Measurements from ENCODE around the gene ATP5ME. TPM values are rescaled to one million over a fixed set of nuclear protein-coding genes. Genes with fewer than 3 reads are reported as not detected.
A peak's percentile ranks its signal among the peaks of the same experiment; 100 is the strongest.

The ATP5ME gene
- total RNA-seq, 1 donor from 2014 or later: 35.2 TPM

GRCh38 chr4:684623-685327 is 10.7 kb upstream of the ATP5ME start:
- DNase-seq (ENCODE audit: low spot score): no peak

DNA sequence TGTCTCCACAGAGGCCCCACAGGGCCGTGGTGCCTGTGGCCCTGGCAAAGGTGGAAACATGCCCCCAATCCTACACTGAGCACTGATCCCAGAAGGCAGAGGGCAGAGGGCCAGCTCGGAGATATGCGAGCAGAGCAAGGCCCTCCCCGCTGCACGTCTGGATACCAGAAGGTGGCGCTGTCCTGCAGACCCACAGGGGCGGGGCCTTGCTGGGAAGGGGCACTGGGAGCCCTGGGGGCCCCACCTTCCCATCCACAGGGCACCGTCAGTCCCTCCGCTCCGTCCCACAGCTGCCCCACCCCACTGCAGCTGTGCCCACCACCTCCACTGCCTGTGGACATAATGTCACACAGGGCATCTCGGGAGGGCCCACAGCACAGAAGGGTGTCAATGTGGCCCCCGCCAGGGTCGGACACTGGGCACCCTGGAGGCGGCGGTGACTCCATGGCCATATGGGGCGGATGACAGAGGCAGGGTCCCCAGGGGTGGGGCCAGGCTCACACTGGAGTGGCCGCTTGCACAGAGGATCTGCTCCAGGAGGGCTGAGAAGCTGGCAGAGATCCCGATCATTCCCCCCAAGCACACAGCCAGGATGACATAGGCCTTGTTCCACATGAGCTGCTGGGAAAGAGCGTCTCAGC is 10.0 kb upstream of the ATP5ME start:
- peak; percentile 68 for DNase-seq (ENCODE audit: low spot score)

GRCh38 chr4:683247-683897 is 9.3 kb upstream of the ATP5ME start:
- DNase-seq (ENCODE audit: low spot score): no peak

GRCh38 chr4:682490-683172 is 8.6 kb upstream of the ATP5ME start:
- DNase-seq (ENCODE audit: low spot score): no peak

GRCh38 chr4:681736-682451 is 7.8 kb upstream of the ATP5ME start:
- no peak for DNase-seq (ENCODE audit: low spot score)

GRCh38 chr4:680928-681645 is 7.0 kb upstream of the ATP5ME start:
- peak; percentile 63 for DNase-seq (ENCODE audit: low spot score)

DNA sequence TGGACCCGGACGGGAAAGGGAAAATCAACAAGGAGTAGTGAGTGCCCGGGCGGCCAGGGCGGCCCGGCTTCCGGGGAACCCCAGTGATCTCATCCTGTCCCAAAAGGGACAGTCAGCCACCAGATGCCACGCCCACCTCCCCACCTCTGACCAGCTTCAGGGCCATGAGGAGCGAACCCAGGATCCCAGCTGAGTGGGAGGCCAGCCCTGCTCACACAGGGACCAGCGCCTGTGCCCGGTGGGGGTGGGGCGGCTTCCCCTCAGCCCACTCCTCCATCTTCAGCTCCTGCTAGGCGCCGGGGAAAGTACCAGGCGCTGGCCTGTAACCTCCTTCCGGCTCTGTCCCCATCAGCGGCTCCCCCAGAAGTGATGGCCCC is 6.5 kb upstream of the ATP5ME start:
- DNase-seq (ENCODE audit: low spot score): no peak

DNA sequence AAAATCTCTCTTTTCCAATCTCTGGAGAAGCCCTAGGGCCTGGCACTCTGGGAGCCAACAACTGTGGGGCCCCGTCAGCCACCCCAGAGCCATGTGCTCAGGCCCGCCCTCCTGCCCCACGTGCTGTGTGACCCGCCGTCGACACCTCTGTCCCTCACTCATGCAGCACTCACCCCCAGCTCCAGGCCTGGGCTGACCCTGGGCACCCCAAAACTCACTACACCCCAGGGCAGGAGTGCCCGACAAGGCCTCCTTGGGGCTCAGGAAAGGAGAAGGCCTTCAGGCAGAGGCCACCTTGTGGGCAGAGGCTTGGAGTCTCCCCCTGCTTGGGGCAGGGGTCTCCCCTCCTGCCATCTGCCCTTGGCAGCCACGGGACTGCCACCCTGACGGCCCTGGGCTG is 6.0 kb upstream of the ATP5ME start:
- no peak for DNase-seq (ENCODE audit: low spot score)

GRCh38 chr4:679629-680028 is 5.6 kb upstream of the ATP5ME start:
- DNase-seq (ENCODE audit: low spot score): no peak

- no peak for DNase-seq (ENCODE audit: low spot score)
These were observed 5.0 kb upstream of the ATP5ME start for GRCh38 chr4:679104-679481.

DNA sequence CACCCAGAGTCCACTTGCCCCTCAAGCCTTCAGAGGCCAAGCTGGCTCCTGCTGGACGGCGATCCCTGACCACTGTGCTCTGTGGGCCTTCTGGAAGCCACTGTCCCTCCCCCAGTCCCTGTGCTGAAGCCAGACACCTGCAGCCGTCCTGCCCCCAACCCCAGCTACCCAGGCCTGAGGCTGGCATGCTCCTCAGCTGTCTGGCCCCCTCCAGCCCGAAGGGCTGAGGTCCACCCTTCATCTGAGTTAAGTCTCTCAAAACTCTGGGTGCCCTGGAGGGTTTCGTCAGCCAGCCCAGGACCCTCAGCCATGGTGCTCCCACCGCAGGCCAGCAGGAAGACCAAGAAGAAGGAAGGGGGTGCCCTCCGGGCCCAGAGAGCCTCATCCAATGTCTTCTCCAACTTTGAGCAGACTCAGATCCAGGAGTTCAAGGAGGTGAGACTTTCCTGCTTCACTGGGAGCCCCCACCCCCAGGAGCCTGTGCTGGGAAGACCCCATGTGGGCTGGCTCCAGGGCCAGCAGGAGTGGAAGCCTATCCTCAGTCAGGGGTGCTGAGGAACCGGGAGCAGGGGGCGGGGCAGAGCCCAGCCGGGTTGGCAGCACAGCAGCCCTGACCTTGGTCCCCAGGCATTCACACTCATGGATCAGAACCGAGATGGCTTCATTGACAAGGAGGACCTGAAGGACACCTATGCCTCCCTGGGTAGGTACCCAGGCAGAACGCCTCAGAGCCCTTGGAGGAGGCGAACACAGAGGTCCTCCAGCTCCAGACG is 4.4 kb upstream of the ATP5ME start:
- no peak for DNase-seq (ENCODE audit: low spot score)

- DNase-seq (ENCODE audit: low spot score): peak; percentile 35
These were observed 3.6 kb upstream of the ATP5ME start for GRCh38 chr4:677431-678293.

GRCh38 chr4:676871-677235 is 2.8 kb upstream of the ATP5ME start:
- no peak for DNase-seq (ENCODE audit: low spot score)

DNA sequence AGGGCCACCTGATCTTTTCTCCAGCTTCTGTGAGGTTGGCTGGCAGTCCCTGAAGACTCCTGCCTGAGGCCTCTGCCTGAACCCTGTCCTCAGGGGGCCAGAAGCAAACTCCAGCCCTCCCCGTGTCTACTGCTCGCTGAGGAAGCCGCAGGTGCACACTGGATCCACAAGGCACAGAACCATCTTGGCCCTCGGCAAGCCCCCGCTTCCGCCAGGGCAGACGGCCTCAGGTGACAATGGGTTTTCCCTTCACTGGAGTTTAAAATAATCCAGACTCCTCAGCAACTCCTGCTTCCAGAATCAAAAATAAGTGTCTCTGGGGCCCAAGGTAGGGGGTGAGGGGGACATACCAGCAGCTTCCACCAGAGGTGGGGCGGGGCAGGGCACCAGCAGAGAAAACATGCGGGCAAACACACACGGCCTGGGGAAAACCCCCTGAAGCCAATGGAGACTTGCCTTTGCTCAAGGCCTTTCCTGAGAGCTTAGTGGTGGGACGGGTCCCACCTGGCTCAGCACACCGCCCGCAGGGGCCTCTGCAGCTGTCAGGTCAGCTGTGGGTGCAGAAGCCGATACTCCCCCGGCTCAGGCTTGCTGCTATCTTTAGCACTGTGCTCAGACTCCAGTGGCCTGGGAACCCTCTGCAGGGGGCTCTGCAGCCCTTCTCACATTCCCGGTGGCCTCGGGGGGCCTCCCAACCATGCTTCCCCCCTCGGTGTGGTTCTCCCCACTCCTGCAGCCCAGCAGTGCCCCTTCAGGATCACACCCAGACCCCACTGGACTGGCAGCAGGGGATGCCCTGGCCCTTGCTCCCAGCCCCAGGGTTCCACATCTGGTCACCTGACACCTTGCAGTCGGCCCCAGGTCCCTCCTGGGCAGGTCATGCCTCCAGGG is 2.1 kb upstream of the ATP5ME start:
- peak; percentile 43 for DNase-seq (ENCODE audit: low spot score)

DNA sequence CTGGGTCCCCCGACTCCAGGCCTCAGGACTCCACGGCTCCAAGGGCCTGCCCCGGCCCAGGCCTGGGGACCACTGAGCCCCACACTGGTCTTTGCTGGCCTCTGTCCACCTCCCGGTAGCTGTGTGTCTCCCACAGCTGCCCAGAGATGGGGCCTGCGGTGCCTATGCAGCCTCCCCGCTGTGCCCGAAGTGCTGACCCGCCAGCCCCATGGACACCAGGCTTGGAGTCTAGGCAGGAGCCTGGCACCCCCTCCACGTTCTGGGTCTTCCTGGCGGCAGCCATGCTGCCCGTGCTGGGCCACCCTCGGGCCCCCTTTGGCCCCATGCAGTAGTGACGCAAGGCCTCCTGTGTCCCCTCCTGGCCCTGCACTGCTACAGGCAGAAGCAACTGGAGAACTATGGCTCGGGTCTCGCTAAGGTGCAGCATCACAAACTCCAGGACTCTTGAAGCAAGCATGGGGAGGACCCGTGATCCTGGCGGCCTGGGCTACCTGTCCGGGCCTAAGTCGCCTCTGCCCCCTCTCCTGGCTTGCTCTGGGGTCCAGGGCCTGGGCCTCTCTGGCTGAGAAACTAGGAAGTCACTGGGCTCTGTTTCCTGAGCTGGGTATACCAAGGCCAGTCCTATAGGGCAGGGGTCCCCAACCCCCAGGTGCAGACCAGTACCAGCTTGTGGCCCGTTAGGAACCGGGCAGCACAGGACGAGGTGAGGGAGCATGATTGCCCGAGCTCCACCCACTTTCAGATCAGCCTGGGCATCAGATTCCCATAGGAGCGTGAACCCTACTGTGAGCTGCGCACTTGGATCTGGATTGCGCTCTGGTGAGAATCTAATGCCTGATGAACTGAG is 1.2 kb upstream of the ATP5ME start:
- no peak for DNase-seq (ENCODE audit: low spot score)

GRCh38 chr4:673349-674091 is 556 bp downstream of the ATP5ME start:
- DNase-seq (ENCODE audit: low spot score): peak; percentile 35

DNA sequence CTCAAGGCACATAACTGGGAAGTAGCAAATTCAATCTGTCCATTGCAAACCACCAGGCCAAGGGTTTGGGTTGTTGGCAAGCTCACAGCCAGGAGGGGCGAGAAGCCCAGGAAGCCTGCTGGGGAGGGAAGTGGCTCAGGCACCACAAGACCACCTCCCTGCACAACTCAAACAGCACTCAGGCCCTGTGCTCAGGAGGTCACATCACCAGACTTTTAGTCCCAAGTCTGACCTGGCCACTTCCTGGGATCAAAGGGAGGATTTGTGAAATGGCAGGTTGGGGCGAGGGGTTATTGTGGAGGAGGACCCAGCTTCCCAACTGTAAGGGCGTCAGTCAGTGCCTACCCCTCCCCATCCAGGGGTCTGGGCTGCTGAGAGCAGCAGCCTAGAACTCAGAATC is 2.3 kb downstream of the ATP5ME start:
- no peak for DNase-seq (ENCODE audit: low spot score)
